ENCODE data around the gene ZNF462. TPM values are rescaled to one million over a fixed set of nuclear protein-coding genes. Genes with fewer than 3 reads are reported as not detected.

Gene ZNF462
- polyA plus RNA-seq, 10 donors: 7.7 to 12.9 (median 9.2) TPM

GRCh38 chr9:106925392-106925791, 62.4 kb downstream of the ZNF462 start:
- DNase-seq: no peak

GRCh38 chr9:106927916-106928315, 65.0 kb downstream of the ZNF462 start:
- DNase-seq: no peak

GRCh38 chr9:106928350-106928749, 65.4 kb downstream of the ZNF462 start:
- no peak for DNase-seq

- peak in 1 of 3 donors; percentile 33 for DNase-seq
Measured at GRCh38 chr9:106929471-106930177, 66.7 kb downstream of the ZNF462 start.

- no peak for DNase-seq
Measured at GRCh38 chr9:106930477-106930876, 67.5 kb downstream of the ZNF462 start.

- no peak for DNase-seq
Measured at GRCh38 chr9:106931466-106931865, 68.5 kb downstream of the ZNF462 start.

- DNase-seq: no peak
Measured at GRCh38 chr9:106932178-106932577, 69.2 kb downstream of the ZNF462 start.

- DNase-seq: no peak
Measured at GRCh38 chr9:106932675-106933074, 69.7 kb downstream of the ZNF462 start.

- no peak for DNase-seq
Measured at GRCh38 chr9:106933470-106933869, 70.5 kb downstream of the ZNF462 start.

GRCh38 chr9:106934442-106935238, 71.7 kb downstream of the ZNF462 start:
- DNase-seq: no peak

- no peak for DNase-seq
Measured at GRCh38 chr9:106936680-106937079, 73.7 kb downstream of the ZNF462 start.

- no peak for DNase-seq
Measured at GRCh38 chr9:106941916-106942315, 79.0 kb downstream of the ZNF462 start.

- DNase-seq: peak; percentile 44 to 70 (median 66)
Measured at GRCh38 chr9:106945727-106946660, 83.0 kb downstream of the ZNF462 start.

GRCh38 chr9:106947106-106947900, 84.3 kb downstream of the ZNF462 start:
- peak in 1 of 3 donors; percentile 24 for DNase-seq

- no peak for DNase-seq
Measured at GRCh38 chr9:106953174-106953573, 90.2 kb downstream of the ZNF462 start.

GRCh38 chr9:106954558-106954957, 91.6 kb downstream of the ZNF462 start:
- no peak for DNase-seq

- no peak for DNase-seq
Measured at GRCh38 chr9:106954974-106955850, 92.2 kb downstream of the ZNF462 start.

- DNase-seq: peak in 1 of 3 donors; percentile 77
Measured at GRCh38 chr9:106956971-106957370, 94.0 kb downstream of the ZNF462 start.

- peak in 1 of 3 donors; percentile 13 for DNase-seq
Measured at GRCh38 chr9:106958955-106959657, 96.1 kb downstream of the ZNF462 start.

Data from muscle of back (tissue), 11 donors.